GM18861 (cell line): Measurements from ENCODE around the gene LAMA1.

Source experiments
- ATAC-seq: cut with Tn5 transposase; IDR thresholded peaks from one replicate; pipeline ENCODE4 v1.9.1; 2021; ENCODE audit not compliant: unreplicated experiment

Gene LAMA1

GRCh38 chr18:6920099-6920955 lies 197.3 kb downstream of the LAMA1 start:
- no peak for ATAC-seq

- ATAC-seq, result no peak
Measured at GRCh38 chr18:6917072-6917471, 200.5 kb downstream of the LAMA1 start.

GRCh38 chr18:6901286-6901926 lies 216.2 kb downstream of the LAMA1 start:
- ATAC-seq, result no peak

- no peak for ATAC-seq
Measured at GRCh38 chr18:6891788-6892187, 225.8 kb downstream of the LAMA1 start.
